Heart left ventricle (tissue), 13 donors: ENCODE results near the gene FARP1.

Experiments
- POLR2A ChIP-seq, 2 donors: fragments of 450-650 bp; IDR thresholded peaks; one replicate each; pipeline ENCODE4 v1.6.1; 2017; ENCODE audit warnings: antibody characterized with exemption in 2 of 2, mild to moderate bottlenecking in 2 of 2, moderate library complexity in 2 of 2
- TF ChIP-seq, protein P1 (sequence below), 12 donors: fragments of 200-600 bp; sonication (generic) in 4 of 12; IDR thresholded peaks; one replicate each; pipeline versions ENCODE4 v1.5.0 to v1.8.0; 2018 to 2022; ENCODE audit warnings: antibody characterized with exemption in 12 of 12, mild to moderate bottlenecking in 5 of 12
- donor health status: ischemic (EF 13 %, LVEDD 7.1; RV severe dilation, severe dysfunction).
- donor health status: DM: no; HTN: yes; CAD: no.
- donor health status: DM: no; HTN: no; CAD: no.
- donor health status: ischemic (EF 25% LVEDD 6.9; RV normal size, moderate dysfunction).
- donor health status: ischemic (EF 25% LVEDD 5.7; RV mildly dilated, moderate dysfunction).
- donor health status: ischemic (EF 35%, LVEDD 5.7; RV mildly dilated, moderate dysfunction).
- donor health status: nonischemic (EF 11% LVEDD 7.7; RV severe dilation, severe dysfunction).
- donor health status: DM: yes; HTN: yes; CAD: no.
- donor health status: PGD.
- donor health status: ischemic (EF 29% LVEDD 5.4; RV normal size, mild dysfunction).
- donor health status: nonischemic (EF 23%, LVEDD 6.1; RV moderate dilation, normal function).

DNA sequence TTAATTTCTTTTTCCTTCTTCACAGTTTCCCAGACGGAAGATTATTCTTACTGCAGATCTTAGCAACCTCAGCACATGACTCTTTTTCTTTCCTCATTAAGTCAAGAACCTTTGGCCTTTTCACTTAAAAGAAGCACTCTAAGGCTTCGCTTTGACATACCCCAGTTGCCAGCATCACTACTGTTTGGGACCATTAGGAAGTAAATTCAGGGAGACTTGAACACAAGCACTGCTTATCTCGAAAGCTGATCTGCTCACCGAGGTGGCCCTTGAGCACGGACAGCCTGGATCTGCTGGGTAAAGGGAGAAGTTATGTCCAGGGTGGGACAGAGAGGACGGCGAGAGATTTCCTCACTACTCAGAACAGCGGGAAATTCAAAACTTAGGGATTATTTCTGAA lies 185.6 kb downstream of the FARP1 start:
- no peak for TF ChIP-seq POLR2A (IDR thresholded peaks at IDR 0.05)
- TF ChIP-seq, protein P1, sequence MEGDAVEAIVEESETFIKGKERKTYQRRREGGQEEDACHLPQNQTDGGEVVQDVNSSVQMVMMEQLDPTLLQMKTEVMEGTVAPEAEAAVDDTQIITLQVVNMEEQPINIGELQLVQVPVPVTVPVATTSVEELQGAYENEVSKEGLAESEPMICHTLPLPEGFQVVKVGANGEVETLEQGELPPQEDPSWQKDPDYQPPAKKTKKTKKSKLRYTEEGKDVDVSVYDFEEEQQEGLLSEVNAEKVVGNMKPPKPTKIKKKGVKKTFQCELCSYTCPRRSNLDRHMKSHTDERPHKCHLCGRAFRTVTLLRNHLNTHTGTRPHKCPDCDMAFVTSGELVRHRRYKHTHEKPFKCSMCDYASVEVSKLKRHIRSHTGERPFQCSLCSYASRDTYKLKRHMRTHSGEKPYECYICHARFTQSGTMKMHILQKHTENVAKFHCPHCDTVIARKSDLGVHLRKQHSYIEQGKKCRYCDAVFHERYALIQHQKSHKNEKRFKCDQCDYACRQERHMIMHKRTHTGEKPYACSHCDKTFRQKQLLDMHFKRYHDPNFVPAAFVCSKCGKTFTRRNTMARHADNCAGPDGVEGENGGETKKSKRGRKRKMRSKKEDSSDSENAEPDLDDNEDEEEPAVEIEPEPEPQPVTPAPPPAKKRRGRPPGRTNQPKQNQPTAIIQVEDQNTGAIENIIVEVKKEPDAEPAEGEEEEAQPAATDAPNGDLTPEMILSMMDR (IDR thresholded peaks at IDR 0.05): no peak
